HCEC 1CT (cell line): Measurements from ENCODE around the gene HPF1.
A peak's percentile ranks its signal among the peaks of the same experiment; 100 is the strongest.

Source experiments
- DNase-seq: peaks from one replicate; pipeline ENCODE4 v3.0.0-alpha.2; 2017

Gene HPF1

GRCh38 chr4:169730564-169730963 is 27.2 kb downstream of the HPF1 start:
- no peak for DNase-seq

- DNase-seq, result no peak
Measured at GRCh38 chr4:169727616-169728015, 30.1 kb downstream of the HPF1 start.

- peak; percentile 20 for DNase-seq
Measured at GRCh38 chr4:169724260-169724659, 33.5 kb downstream of the HPF1 start.

GRCh38 chr4:169723207-169723965 is 34.4 kb downstream of the HPF1 start:
- DNase-seq, result peak; percentile 2

GRCh38 chr4:169720529-169720928 is 37.2 kb downstream of the HPF1 start:
- no peak for DNase-seq

- DNase-seq, result no peak
Measured at GRCh38 chr4:169716677-169717076, 41.1 kb downstream of the HPF1 start.

GRCh38 chr4:169715826-169716225 is 41.9 kb downstream of the HPF1 start:
- DNase-seq, result no peak

GRCh38 chr4:169707958-169708643 is 49.6 kb downstream of the HPF1 start:
- no peak for DNase-seq

GRCh38 chr4:169698331-169698730 is 59.4 kb downstream of the HPF1 start:
- no peak for DNase-seq

- no peak for DNase-seq
Measured at GRCh38 chr4:169690787-169691186, 67.0 kb downstream of the HPF1 start.

- no peak for DNase-seq
Measured at GRCh38 chr4:169689681-169690080, 68.1 kb downstream of the HPF1 start.

- peak; percentile 18 for DNase-seq
Measured at GRCh38 chr4:169682372-169683047, 75.2 kb downstream of the HPF1 start.
